Glutamatergic neuron (in vitro differentiated cells): ENCODE results near the gene HOXA13. TPM values are rescaled to one million over a fixed set of nuclear protein-coding genes. Genes with fewer than 3 reads are reported as not detected.

Experiments
- DNase-seq: peaks from one replicate; pipeline ENCODE4 v3.0.0; 2022
- H3K27ac Mint-ChIP-seq: one replicate; pipeline ENCODE4 v1.8.0; 2020; ENCODE audit warnings: mild to moderate bottlenecking, mixed read lengths, inconsistent platforms; ENCODE audit not compliant: unreplicated experiment
- H3K27me3 Mint-ChIP-seq: one replicate; pipeline ENCODE4 v1.8.0; 2020; ENCODE audit warnings: mild to moderate bottlenecking, moderate library complexity, mixed read lengths, inconsistent platforms; ENCODE audit not compliant: unreplicated experiment
- H3K36me3 Mint-ChIP-seq: one replicate; pipeline ENCODE4 v1.8.0; 2020; ENCODE audit warnings: mild to moderate bottlenecking, mixed read lengths, inconsistent platforms; ENCODE audit not compliant: unreplicated experiment
- H3K4me1 Mint-ChIP-seq: one replicate; pipeline ENCODE4 v1.8.0; 2020; ENCODE audit warnings: mild to moderate bottlenecking, low read depth, mixed read lengths, inconsistent platforms; ENCODE audit not compliant: unreplicated experiment
- H3K4me3 Mint-ChIP-seq: one replicate; pipeline ENCODE4 v1.8.0; 2020; ENCODE audit warnings: mild to moderate bottlenecking, mixed read lengths, inconsistent platforms; ENCODE audit not compliant: unreplicated experiment
- H3K9me3 Mint-ChIP-seq: one replicate; pipeline ENCODE4 v1.8.0; 2020; ENCODE audit warnings: mild to moderate bottlenecking, moderate library complexity, mixed read lengths, inconsistent platforms; ENCODE audit not compliant: unreplicated experiment
- total RNA-seq: library from RNA; stranded (reverse); fragmentation: NEBNext Ultra II Directional; extraction: Animal tissue kit (Norgen Biotek cat#: 25700); gene quantifications from one replicate; pipeline ENCODE4 v1.2.1, GENCODE V29; 2021; ENCODE audit not compliant: unreplicated experiment
- TF ChIP-seq, protein P1 (sequence below): fragments of 200-600 bp; sonication (generic); IDR thresholded peaks from one replicate; pipeline ENCODE4 v1.5.0; 2021; ENCODE audit not compliant: partially characterized antibody, unreplicated experiment

Gene HOXA13
- total RNA-seq, 1 donor from 2014 or later: not detected

- Mint-ChIP-seq H3K27me3 (peaks cover 54% of the 10 kb centered on the region), H3K27ac (no peak overlapping the region)
Measured at GRCh38 chr7:27181795-27182275, 18.1 kb downstream of the HOXA13 start.

DNA sequence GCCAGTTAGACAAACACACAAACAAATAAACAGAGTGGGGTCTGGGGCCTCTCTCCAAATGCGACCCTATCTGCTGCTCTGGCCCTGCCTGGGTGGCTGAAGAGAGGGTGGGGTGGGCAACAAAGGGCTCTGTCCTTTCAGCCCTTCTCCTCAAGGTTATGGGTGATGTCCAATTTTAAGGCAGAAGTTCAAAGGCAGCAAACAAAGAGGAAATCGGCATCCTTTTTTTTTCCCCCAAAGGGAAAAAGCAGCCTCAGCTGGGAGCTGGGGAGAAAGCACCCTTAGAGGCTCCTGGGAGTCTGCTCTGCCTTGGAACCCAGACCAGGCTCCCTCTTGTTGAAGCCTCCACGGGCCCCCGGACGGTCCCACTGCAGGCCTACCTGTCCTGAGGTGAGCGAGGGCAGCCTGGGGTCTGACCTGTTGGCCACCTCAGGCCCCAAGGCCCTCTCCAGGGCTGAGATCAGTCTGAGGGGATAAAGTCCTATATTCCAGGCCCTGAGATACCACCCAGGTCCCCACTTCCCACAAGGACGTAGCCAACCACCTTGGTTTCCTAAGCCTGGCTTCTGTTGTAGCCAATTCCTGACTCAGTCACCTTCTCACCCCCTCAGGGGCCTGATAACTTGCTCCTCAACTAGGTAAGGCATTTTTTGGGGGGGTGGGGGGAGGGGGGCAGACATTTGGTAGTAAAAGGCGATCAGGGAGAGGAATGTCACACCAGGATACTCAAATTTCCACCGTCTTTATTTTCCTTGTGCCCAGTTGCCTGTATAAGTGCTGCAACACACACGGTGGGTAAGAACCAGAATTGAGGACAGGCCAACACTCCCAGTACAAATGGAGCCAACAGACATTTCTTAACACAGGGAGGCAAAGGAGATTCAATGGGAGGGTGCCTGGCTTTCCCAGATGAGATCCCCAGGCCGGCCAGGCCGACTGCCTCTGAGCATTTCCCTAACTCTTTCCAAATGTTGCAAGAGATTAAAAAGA lies 19.2 kb downstream of the HOXA13 start:
- no peak overlapping the region for H3K27ac Mint-ChIP-seq
- no peak overlapping the region for H3K4me3 Mint-ChIP-seq

More at GRCh38 chr7:27181795-27182275, 18.1 kb downstream of the HOXA13 start:
- Mint-ChIP-seq H3K9me3 (peaks cover 16% of the 10 kb centered on the region), H3K36me3 (no peaks in the 10 kb centered on the region), H3K4me3 (no peak overlapping the region), H3K4me1 (no peaks in the 10 kb centered on the region)
- no peak for DNase-seq
- TF ChIP-seq, protein P1, sequence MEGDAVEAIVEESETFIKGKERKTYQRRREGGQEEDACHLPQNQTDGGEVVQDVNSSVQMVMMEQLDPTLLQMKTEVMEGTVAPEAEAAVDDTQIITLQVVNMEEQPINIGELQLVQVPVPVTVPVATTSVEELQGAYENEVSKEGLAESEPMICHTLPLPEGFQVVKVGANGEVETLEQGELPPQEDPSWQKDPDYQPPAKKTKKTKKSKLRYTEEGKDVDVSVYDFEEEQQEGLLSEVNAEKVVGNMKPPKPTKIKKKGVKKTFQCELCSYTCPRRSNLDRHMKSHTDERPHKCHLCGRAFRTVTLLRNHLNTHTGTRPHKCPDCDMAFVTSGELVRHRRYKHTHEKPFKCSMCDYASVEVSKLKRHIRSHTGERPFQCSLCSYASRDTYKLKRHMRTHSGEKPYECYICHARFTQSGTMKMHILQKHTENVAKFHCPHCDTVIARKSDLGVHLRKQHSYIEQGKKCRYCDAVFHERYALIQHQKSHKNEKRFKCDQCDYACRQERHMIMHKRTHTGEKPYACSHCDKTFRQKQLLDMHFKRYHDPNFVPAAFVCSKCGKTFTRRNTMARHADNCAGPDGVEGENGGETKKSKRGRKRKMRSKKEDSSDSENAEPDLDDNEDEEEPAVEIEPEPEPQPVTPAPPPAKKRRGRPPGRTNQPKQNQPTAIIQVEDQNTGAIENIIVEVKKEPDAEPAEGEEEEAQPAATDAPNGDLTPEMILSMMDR: no peak

GRCh38 chr7:27179503-27180430 lies 20.1 kb downstream of the HOXA13 start:
- Mint-ChIP-seq H3K4me3 (peak overlapping the region; percentile 67), H3K36me3 (no peaks in the 10 kb centered on the region), H3K27ac (no peak overlapping the region), H3K27me3 (peaks cover 47% of the 10 kb centered on the region), H3K4me1 (no peaks in the 10 kb centered on the region), H3K9me3 (peaks cover 10% of the 10 kb centered on the region)
- TF ChIP-seq, protein P1: peak; percentile 89
- peak; percentile 81 for DNase-seq

More for the DNA sequence above, 19.2 kb downstream of the HOXA13 start:
- DNase-seq: peak; percentile 7
- no peaks in the 10 kb centered on the region for H3K4me1 Mint-ChIP-seq
- TF ChIP-seq, protein P1: no peak
- no peaks in the 10 kb centered on the region for H3K36me3 Mint-ChIP-seq
- H3K27me3 Mint-ChIP-seq: peaks cover 51% of the 10 kb centered on the region
- peaks cover 15% of the 10 kb centered on the region for H3K9me3 Mint-ChIP-seq

DNA sequence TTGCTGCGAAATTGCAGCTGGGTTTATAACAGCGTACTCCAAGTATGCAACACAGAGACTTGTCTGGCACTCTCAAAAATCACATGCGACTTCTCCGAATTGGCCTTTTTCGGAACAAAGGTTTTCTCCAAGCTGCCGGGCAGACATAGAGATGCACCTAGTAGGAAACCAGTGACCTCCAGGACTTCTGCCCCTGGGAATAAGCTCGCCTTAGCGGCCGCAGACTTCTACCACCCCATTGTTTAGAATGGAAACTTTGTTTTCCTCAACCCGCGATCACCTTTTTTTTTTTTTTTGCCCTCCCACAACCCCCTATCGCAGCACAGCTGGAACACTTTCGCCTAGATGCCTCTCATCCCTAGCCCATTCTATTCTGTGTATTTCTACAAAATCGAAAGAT lies 20.9 kb downstream of the HOXA13 start:
- TF ChIP-seq, protein P1: no peak
- Mint-ChIP-seq H3K4me1 (no peaks in the 10 kb centered on the region), H3K9me3 (peaks cover 8% of the 10 kb centered on the region), H3K36me3 (no peaks in the 10 kb centered on the region), H3K27me3 (peaks cover 47% of the 10 kb centered on the region), H3K27ac (no peak overlapping the region), H3K4me3 (no peak overlapping the region)
- no peak for DNase-seq
